ENCODE results near the gene KCTD19. TPM values are rescaled to one million over a fixed set of nuclear protein-coding genes. Genes with fewer than 3 reads are reported as not detected.

Gene KCTD19
- total RNA-seq, 1 donor from 2014 or later = 1.3 TPM

DNA sequence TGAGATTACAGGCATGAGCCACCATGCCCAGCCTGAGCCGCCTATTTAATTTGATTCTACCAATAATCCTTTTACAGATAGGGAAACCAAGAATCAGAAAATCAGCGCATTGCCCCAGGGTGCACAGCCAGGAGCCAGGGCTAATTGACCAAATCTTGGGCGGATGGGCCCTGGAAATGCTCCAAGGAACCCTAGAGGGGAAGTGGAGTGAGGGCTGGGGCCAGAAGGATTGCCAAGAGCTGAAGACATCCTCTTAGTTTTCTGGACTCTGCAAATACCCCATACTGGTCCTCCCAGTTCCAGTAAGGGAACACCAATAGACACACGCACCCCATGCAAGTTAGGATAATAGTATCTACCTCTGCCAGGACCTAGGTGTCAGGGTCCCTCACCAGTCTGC, 83.1 kb downstream of the KCTD19 start:
- TF ChIP-seq, protein P1, sequence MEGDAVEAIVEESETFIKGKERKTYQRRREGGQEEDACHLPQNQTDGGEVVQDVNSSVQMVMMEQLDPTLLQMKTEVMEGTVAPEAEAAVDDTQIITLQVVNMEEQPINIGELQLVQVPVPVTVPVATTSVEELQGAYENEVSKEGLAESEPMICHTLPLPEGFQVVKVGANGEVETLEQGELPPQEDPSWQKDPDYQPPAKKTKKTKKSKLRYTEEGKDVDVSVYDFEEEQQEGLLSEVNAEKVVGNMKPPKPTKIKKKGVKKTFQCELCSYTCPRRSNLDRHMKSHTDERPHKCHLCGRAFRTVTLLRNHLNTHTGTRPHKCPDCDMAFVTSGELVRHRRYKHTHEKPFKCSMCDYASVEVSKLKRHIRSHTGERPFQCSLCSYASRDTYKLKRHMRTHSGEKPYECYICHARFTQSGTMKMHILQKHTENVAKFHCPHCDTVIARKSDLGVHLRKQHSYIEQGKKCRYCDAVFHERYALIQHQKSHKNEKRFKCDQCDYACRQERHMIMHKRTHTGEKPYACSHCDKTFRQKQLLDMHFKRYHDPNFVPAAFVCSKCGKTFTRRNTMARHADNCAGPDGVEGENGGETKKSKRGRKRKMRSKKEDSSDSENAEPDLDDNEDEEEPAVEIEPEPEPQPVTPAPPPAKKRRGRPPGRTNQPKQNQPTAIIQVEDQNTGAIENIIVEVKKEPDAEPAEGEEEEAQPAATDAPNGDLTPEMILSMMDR (conservative IDR thresholded peaks at IDR 0.05) = no peak
- no peaks in the 10 kb centered on the region for H3K36me3 Mint-ChIP-seq (ENCODE audit: low read depth)
- peak overlapping the region; percentile 38 for H3K4me3 Mint-ChIP-seq
- H3K27ac Mint-ChIP-seq (ENCODE audit: unreplicated experiment) = no peak overlapping the region
- H3K27me3 Mint-ChIP-seq (ENCODE audit: low read depth) = peaks cover 10% of the 10 kb centered on the region
- no peak for DNase-seq (ENCODE audit: low read depth, low spot score)
- H3K4me1 Mint-ChIP-seq = peaks cover 28% of the 10 kb centered on the region
- no peaks in the 10 kb centered on the region for H3K9me3 Mint-ChIP-seq

GRCh38 chr16:67242138-67242730, 84.3 kb downstream of the KCTD19 start:
- Mint-ChIP-seq H3K36me3 (ENCODE audit: low read depth) (peaks cover 4% of the 10 kb centered on the region), H3K4me1 (peaks cover 26% of the 10 kb centered on the region), H3K27ac (ENCODE audit: unreplicated experiment) (no peak overlapping the region)

DNA sequence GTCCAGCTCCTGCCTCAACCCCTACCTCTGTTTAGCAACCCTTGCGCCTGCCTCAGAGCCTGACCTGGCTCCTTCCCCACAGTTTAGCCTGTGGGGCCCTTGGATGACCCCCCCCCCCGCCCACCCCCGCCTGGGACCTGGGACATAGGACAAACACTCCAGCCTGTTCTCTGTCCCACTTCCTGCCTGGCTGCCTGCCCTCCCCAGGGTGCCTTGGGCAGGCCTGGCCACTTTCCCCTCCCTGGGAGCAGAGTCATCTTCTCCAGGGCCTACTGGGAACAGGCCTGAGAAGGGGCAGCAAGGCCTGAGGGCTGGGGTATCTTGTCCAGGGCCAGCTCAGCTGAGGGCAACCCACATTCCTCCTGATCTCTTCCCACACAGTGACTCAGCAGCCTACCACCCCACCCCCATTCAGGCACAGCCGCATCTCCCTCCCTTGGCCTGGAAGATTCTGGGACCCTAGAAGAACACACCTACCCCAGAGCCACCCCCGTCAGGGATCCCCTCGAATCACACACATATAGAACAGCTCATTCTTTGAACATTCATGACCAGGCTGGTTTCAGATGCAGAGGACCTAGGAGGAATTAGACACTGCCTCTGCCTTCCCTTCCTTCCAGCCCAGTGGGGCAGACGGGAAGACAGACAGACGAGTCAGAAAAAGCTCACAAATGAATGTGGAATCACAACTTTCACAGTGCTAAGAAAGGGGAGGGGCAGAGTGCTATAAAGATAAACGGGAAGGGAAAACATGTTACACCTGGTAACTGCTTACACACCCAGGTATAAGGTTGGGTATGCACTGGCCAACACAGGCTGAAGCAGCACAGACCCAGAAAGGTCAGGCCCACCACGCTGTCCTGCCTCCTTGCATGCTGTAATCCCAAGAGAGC, 85.3 kb downstream of the KCTD19 start:
- H3K4me1 Mint-ChIP-seq = peaks cover 26% of the 10 kb centered on the region
- TF ChIP-seq, protein P1 (conservative IDR thresholded peaks at IDR 0.05) = no peak
- peak overlapping the region; percentile 30 for H3K27ac Mint-ChIP-seq (ENCODE audit: unreplicated experiment)
- DNase-seq (ENCODE audit: low read depth, low spot score) = no peak
- peaks cover 8% of the 10 kb centered on the region for H3K36me3 Mint-ChIP-seq (ENCODE audit: low read depth)
- no peaks in the 10 kb centered on the region for H3K27me3 Mint-ChIP-seq (ENCODE audit: low read depth)
- H3K4me3 Mint-ChIP-seq = peak overlapping the region; percentile 67
- no peaks in the 10 kb centered on the region for H3K9me3 Mint-ChIP-seq

More at GRCh38 chr16:67242138-67242730, 84.3 kb downstream of the KCTD19 start:
- Mint-ChIP-seq H3K27me3 (ENCODE audit: low read depth) (no peaks in the 10 kb centered on the region), H3K9me3 (no peaks in the 10 kb centered on the region), H3K4me3 (no peak overlapping the region)
- no peak for DNase-seq (ENCODE audit: low read depth, low spot score)
- TF ChIP-seq, protein P1 (conservative IDR thresholded peaks at IDR 0.05) = no peak

GRCh38 chr16:67240506-67240905, 86.0 kb downstream of the KCTD19 start:
- H3K36me3 Mint-ChIP-seq (ENCODE audit: low read depth) = peaks cover 12% of the 10 kb centered on the region
- TF ChIP-seq, protein P1 (conservative IDR thresholded peaks at IDR 0.05) = no peak
- H3K27ac Mint-ChIP-seq (ENCODE audit: unreplicated experiment) = no peak overlapping the region
- H3K4me1 Mint-ChIP-seq = peaks cover 22% of the 10 kb centered on the region
- H3K27me3 Mint-ChIP-seq (ENCODE audit: low read depth) = no peaks in the 10 kb centered on the region
- H3K4me3 Mint-ChIP-seq = no peak overlapping the region
- DNase-seq (ENCODE audit: low read depth, low spot score) = no peak
- no peaks in the 10 kb centered on the region for H3K9me3 Mint-ChIP-seq

Other genes starting within 250 kb of the KCTD19 start
- 24.9 and 25.5 TPM in 2 replicates for gene PHAF1, start 216.8 kb downstream of the KCTD19 start, total RNA-seq
- gene B3GNT9, start 175.7 kb downstream of the KCTD19 start, total RNA-seq = 4.5 and 5.1 TPM in 2 replicates
- 0.68 and 0.70 TPM in 2 replicates for gene TRADD, start 166.8 kb downstream of the KCTD19 start, total RNA-seq
- 0.44 TPM in 1 of 2 replicates, not detected in the other for gene FBXL8, start 166.8 kb downstream of the KCTD19 start, total RNA-seq
- gene HSF4, start 162.0 kb downstream of the KCTD19 start, total RNA-seq = 1.3 TPM in 1 of 2 replicates, not detected in the other
- 4.5 and 5.8 TPM in 2 replicates for gene NOL3, start 156.2 kb downstream of the KCTD19 start, total RNA-seq
- gene MATCAP1, start 142.8 kb downstream of the KCTD19 start, total RNA-seq = 90.9 and 97.7 TPM in 2 replicates
- 0.30 and 0.44 TPM in 2 replicates for gene EXOC3L1, start 136.6 kb downstream of the KCTD19 start, total RNA-seq
- gene E2F4, start 134.6 kb downstream of the KCTD19 start, total RNA-seq = 89.7 and 97.0 TPM in 2 replicates
- gene ELMO3, start 127.6 kb downstream of the KCTD19 start, total RNA-seq = 3.9 and 4.5 TPM in 2 replicates
- gene TMEM208, start 99.6 kb downstream of the KCTD19 start, total RNA-seq = 35.7 and 36.1 TPM in 2 replicates
- gene FHOD1, start 79.3 kb downstream of the KCTD19 start, total RNA-seq = 39.9 and 45.5 TPM in 2 replicates
- gene SLC9A5, start 77.8 kb downstream of the KCTD19 start, total RNA-seq = 3.3 and 4.4 TPM in 2 replicates
- gene PLEKHG4, start 47.2 kb downstream of the KCTD19 start, total RNA-seq = 3.7 and 4.0 TPM in 2 replicates
- 0.21 TPM in 1 of 2 replicates, not detected in the other for gene LRRC36, start 74 bp upstream of the KCTD19 start, total RNA-seq
- 3.4 and 4.7 TPM in 2 replicates for gene TPPP3, start 66.8 kb upstream of the KCTD19 start, total RNA-seq
- gene ZDHHC1, start 89.7 kb upstream of the KCTD19 start, total RNA-seq = 9.5 and 10.2 TPM in 2 replicates
- gene HSD11B2, start 104.4 kb upstream of the KCTD19 start, total RNA-seq = 3.8 and 4.7 TPM in 2 replicates
- gene ATP6V0D1, start 154.4 kb upstream of the KCTD19 start, total RNA-seq = 54.7 and 55.4 TPM in 2 replicates
- gene AGRP, start 156.8 kb upstream of the KCTD19 start, total RNA-seq = not detected in 2 replicates
- 60.6 and 65.7 TPM in 2 replicates for gene RIPOR1, start 202.1 kb upstream of the KCTD19 start, total RNA-seq
- 78.8 and 79.8 TPM in 2 replicates for gene CTCF, start 235.8 kb upstream of the KCTD19 start, total RNA-seq